ENCODE results near the gene SPRYD7. TPM values are rescaled to one million over a fixed set of nuclear protein-coding genes. Genes with fewer than 3 reads are reported as not detected.

The SPRYD7 gene
- total RNA-seq, 1 donor from 2014 or later = 14.6 TPM

DNA sequence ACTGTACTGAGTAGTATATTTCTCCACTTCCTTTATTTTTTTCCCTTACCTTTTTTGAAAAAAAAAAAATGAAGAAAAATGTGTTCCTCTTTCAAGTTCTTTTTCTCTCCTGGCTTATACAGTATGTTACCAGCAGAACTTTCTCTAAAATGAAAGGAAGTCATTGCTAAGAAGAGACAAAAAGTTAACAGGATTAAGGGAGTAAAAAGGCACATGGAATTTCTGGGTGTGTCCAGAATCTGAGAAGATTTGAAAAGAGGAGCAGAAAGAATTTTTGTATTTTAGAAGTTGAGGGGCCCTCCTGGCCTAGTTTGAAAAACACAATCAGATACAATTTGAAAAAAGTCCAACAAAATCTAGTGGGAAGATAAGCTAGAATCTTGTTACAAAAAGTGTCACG, 39.7 kb upstream of the SPRYD7 start:
- DNase-seq (no peak), ATAC-seq (no peak)
- Histone ChIP-seq H3K27ac (no peak overlapping the region), H3K27me3 (no peaks in the 10 kb centered on the region), H3K36me3 (no peaks in the 10 kb centered on the region), H3K9me3 (no peaks in the 10 kb centered on the region), H3K4me1 (no peaks in the 10 kb centered on the region), H3K4me3 (no peak overlapping the region)
- TF ChIP-seq, protein P1, sequence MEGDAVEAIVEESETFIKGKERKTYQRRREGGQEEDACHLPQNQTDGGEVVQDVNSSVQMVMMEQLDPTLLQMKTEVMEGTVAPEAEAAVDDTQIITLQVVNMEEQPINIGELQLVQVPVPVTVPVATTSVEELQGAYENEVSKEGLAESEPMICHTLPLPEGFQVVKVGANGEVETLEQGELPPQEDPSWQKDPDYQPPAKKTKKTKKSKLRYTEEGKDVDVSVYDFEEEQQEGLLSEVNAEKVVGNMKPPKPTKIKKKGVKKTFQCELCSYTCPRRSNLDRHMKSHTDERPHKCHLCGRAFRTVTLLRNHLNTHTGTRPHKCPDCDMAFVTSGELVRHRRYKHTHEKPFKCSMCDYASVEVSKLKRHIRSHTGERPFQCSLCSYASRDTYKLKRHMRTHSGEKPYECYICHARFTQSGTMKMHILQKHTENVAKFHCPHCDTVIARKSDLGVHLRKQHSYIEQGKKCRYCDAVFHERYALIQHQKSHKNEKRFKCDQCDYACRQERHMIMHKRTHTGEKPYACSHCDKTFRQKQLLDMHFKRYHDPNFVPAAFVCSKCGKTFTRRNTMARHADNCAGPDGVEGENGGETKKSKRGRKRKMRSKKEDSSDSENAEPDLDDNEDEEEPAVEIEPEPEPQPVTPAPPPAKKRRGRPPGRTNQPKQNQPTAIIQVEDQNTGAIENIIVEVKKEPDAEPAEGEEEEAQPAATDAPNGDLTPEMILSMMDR (IDR thresholded peaks at IDR 0.05) = no peak
- intact Hi-C loops (cut with DNase I) = no loop called here

DNA sequence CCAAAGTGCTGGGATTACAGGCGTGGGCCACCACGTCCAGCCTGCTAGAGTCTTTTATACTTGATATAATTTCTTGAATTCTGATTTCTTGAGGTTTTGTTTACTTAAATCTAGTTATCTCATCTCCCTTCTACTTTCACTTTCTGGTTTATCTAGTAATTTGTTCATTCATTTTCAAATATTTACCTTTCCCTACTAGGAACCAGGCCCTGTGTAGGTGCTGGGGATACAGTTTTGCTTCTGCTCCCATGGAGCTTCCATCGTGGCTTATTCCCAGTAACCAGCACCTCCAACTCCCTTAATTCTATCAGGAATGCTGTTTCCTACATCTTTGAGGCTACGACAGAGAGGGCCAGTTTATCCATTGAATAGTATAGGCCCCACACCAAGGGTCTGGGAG, 36.6 kb upstream of the SPRYD7 start:
- ATAC-seq = no peak
- H3K36me3 ChIP-seq = no peaks in the 10 kb centered on the region
- H3K27ac ChIP-seq = no peak overlapping the region
- no peaks in the 10 kb centered on the region for H3K4me1 ChIP-seq
- no peak for DNase-seq
- no peak overlapping the region for H3K4me3 ChIP-seq
- no peaks in the 10 kb centered on the region for H3K27me3 ChIP-seq
- TF ChIP-seq, protein P1 (IDR thresholded peaks at IDR 0.05) = no peak
- H3K9me3 ChIP-seq = no peaks in the 10 kb centered on the region
- intact Hi-C loops (cut with DNase I) = no loop called here

- no peak for DNase-seq
- TF ChIP-seq, protein P1 (IDR thresholded peaks at IDR 0.05) = no peak
- no peak overlapping the region for H3K27ac ChIP-seq
- H3K27me3 ChIP-seq = no peaks in the 10 kb centered on the region
- H3K4me1 ChIP-seq = no peaks in the 10 kb centered on the region
- no peak for ATAC-seq
- no peaks in the 10 kb centered on the region for H3K9me3 ChIP-seq
- intact Hi-C loops (cut with DNase I) = no loop called here
- no peak overlapping the region for H3K4me3 ChIP-seq
- H3K36me3 ChIP-seq = no peaks in the 10 kb centered on the region
These were observed 31.3 kb upstream of the SPRYD7 start for GRCh38 chr13:49967456-49967855.

DNA sequence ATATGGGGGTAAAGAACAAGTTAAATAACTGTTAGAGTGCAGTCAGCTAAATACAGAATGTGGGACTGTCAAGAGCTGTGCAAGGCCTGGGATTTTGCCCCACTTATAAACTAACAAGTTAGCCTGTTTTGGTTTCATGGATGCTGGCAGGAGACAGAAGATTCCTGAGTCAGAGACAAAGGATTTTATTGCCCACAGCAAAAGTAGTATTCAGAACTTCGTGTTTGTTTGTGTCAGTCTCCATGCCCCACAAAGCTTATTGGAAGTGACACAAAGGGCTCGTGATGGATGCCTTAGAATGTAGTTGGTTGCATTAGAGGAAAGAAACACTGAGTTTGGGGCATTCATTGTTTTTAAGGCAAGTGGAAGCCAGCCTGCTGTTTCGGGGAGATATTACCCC, 22.2 kb upstream of the SPRYD7 start:
- H3K36me3 ChIP-seq = no peaks in the 10 kb centered on the region
- ATAC-seq (no peak), DNase-seq (no peak)
- intact Hi-C loops (cut with DNase I) = no loop called here
- H3K4me3 ChIP-seq = no peak overlapping the region
- H3K27me3 ChIP-seq = no peaks in the 10 kb centered on the region
- TF ChIP-seq, protein P1 (IDR thresholded peaks at IDR 0.05) = no peak
- H3K27ac ChIP-seq = no peak overlapping the region
- no peaks in the 10 kb centered on the region for H3K4me1 ChIP-seq
- no peaks in the 10 kb centered on the region for H3K9me3 ChIP-seq

- Histone ChIP-seq H3K9me3 (no peaks in the 10 kb centered on the region), H3K4me1 (no peaks in the 10 kb centered on the region), H3K27me3 (no peaks in the 10 kb centered on the region), H3K4me3 (no peak overlapping the region), H3K36me3 (no peaks in the 10 kb centered on the region), H3K27ac (no peak overlapping the region)
- TF ChIP-seq, protein P1 (IDR thresholded peaks at IDR 0.05) = no peak
- ATAC-seq = no peak
- DNase-seq = no peak
- intact Hi-C loops (cut with DNase I) = no loop called here
These were observed 20.0 kb upstream of the SPRYD7 start for GRCh38 chr13:49956131-49956530.
